Ascending aorta (tissue), 2 donors: ENCODE measurements around the gene GOLGA6D. TPM values are rescaled to one million over a fixed set of nuclear protein-coding genes. Genes with fewer than 3 reads are reported as not detected.
A peak's percentile ranks its signal among the peaks of the same experiment; 100 is the strongest.
"Not testable (repeated sequence)": the region's sequence is repeated elsewhere in the genome, so short reads cannot be mapped to it uniquely, and the experiment has no call there.

Experiments
- DNase-seq, 2 donors: peaks; one replicate each; pipeline ENCODE4 v3.0.0-alpha.2; 2019; ENCODE audit warnings: low spot score in 2 of 2
- H3K27ac ChIP-seq, 2 donors: fragments of 200-600 bp; sonication (generic); one replicate each; pipeline ENCODE4 v1.5.1; 2016 to 2017; ENCODE audit warnings: mild to moderate bottlenecking in 1 of 2
- H3K27me3 ChIP-seq: fragments of 200-600 bp; sonication (generic); one replicate; pipeline ENCODE4 v1.5.1; 2017
- H3K36me3 ChIP-seq, 2 donors: fragments of 200-600 bp; sonication (generic); one replicate each; pipeline ENCODE4 v1.5.1; 2016
- H3K4me1 ChIP-seq, 2 donors: fragments of 200-600 bp; sonication (generic); one replicate each; pipeline ENCODE4 v1.5.1; 2016 to 2017; ENCODE audit warnings: mild to moderate bottlenecking in 1 of 2
- H3K4me3 ChIP-seq, 2 donors: fragments of 200-600 bp; sonication (generic); one replicate each; pipeline ENCODE4 v1.5.1; 2016 to 2017; ENCODE audit warnings: mild to moderate bottlenecking in 1 of 2
- H3K9me3 ChIP-seq, 2 donors: fragments of 200-600 bp; sonication (generic); one replicate each; pipeline ENCODE4 v1.5.1; 2016
- CTCF ChIP-seq, 3 experiments: fragments of 200-600 bp in 2 of 3; fragments of 450-650 bp in 1 of 3; sonication (generic) in 2 of 3; IDR thresholded peaks; one replicate each; pipeline ENCODE4 v1.5.1; 2016 to 2019; ENCODE audit warnings: antibody characterized with exemption in 3 of 3, mild to moderate bottlenecking in 1 of 3, moderate library complexity in 1 of 3
- intact Hi-C: fragments of 100-400 bp; cut with DNase I; formaldehyde crosslinking; loops from one replicate; pipeline ENCODE4 v1.15.1; 2023
- total RNA-seq: library from RNA; depleted of rRNA; stranded (reverse); fragments of >200 nt; gene quantifications from one replicate; pipeline ENCODE4 v1.1.0, GENCODE V29; 2016

The GOLGA6D gene
- total RNA-seq, 1 donor from 2014 or later = not detected

- DNase-seq = no peak
- no peak for TF ChIP-seq CTCF (IDR thresholded peaks at IDR 0.05)
- H3K36me3 ChIP-seq = no peaks in the 10 kb centered on the region
- intact Hi-C loops = loop anchor here (10.0 kb wide), 1 partner anchor 78 kb away; no protein-coding TSS in a partner anchor
- H3K27ac ChIP-seq = no peak overlapping the region
- no peak overlapping the region for H3K4me3 ChIP-seq
- no peaks in the 10 kb centered on the region for H3K4me1 ChIP-seq
- H3K27me3 ChIP-seq = no peaks in the 10 kb centered on the region
- H3K9me3 ChIP-seq = no peaks in the 10 kb centered on the region
These were observed 19.7 kb downstream of the GOLGA6D start for GRCh38 chr15:75302318-75302717.

- intact Hi-C loops = loop anchor here (10.0 kb wide), 1 partner anchor 78 kb away; no protein-coding TSS in a partner anchor
- H3K4me1 ChIP-seq, H3K4me3 ChIP-seq, DNase-seq, H3K9me3 ChIP-seq, H3K36me3 ChIP-seq, H3K27ac ChIP-seq, H3K27me3 ChIP-seq: not testable (repeated sequence)
These were observed 20.1 kb downstream of the GOLGA6D start for GRCh38 chr15:75302753-75303152.

GRCh38 chr15:75306188-75306587 lies 23.6 kb downstream of the GOLGA6D start:
- Histone ChIP-seq H3K4me3 (no peak overlapping the region), H3K36me3 (no peaks in the 10 kb centered on the region), H3K4me1 (no peaks in the 10 kb centered on the region), H3K9me3 (no peaks in the 10 kb centered on the region), H3K27me3 (no peaks in the 10 kb centered on the region), H3K27ac (no peak overlapping the region)
- TF ChIP-seq CTCF (IDR thresholded peaks at IDR 0.05) = no peak
- intact Hi-C loops = loop anchor here (10.0 kb wide), 1 partner anchor 81 kb away; no protein-coding TSS in a partner anchor
- no peak for DNase-seq

- no peak for DNase-seq
- H3K27me3 ChIP-seq = no peaks in the 10 kb centered on the region
These were observed 25.2 kb downstream of the GOLGA6D start for GRCh38 chr15:75307778-75308390.

GRCh38 chr15:75309711-75310110 lies 27.1 kb downstream of the GOLGA6D start:
- intact Hi-C loops = loop anchor here (10.0 kb wide), 1 partner anchor 85 kb away; no protein-coding TSS in a partner anchor
- H3K36me3 ChIP-seq = no peaks in the 10 kb centered on the region
- H3K27me3 ChIP-seq = no peaks in the 10 kb centered on the region
- no peaks in the 10 kb centered on the region for H3K4me1 ChIP-seq
- H3K27ac ChIP-seq = no peak overlapping the region
- no peak overlapping the region for H3K4me3 ChIP-seq
- no peak for TF ChIP-seq CTCF (IDR thresholded peaks at IDR 0.05)
- H3K9me3 ChIP-seq = no peaks in the 10 kb centered on the region
- no peak for DNase-seq

More at GRCh38 chr15:75307778-75308390, 25.2 kb downstream of the GOLGA6D start:
- no peaks in the 10 kb centered on the region for H3K4me1 ChIP-seq
- no peak overlapping the region for H3K27ac ChIP-seq
- H3K4me3 ChIP-seq = no peak overlapping the region
- H3K9me3 ChIP-seq = no peaks in the 10 kb centered on the region
- no peaks in the 10 kb centered on the region for H3K36me3 ChIP-seq
- peak in 1 of 3 experiments; percentile 9 for TF ChIP-seq CTCF (IDR thresholded peaks at IDR 0.05)
- intact Hi-C loops = loop anchor here (10.0 kb wide), 1 partner anchor 83 kb away; no protein-coding TSS in a partner anchor

- H3K4me1 ChIP-seq, H3K36me3 ChIP-seq, DNase-seq, H3K4me3 ChIP-seq, H3K9me3 ChIP-seq, intact Hi-C loops, H3K27me3 ChIP-seq, H3K27ac ChIP-seq: not testable (repeated sequence)
These were observed 29.9 kb downstream of the GOLGA6D start for GRCh38 chr15:75312548-75312947.
